ENCODE data around the gene CPNE6.

DNA sequence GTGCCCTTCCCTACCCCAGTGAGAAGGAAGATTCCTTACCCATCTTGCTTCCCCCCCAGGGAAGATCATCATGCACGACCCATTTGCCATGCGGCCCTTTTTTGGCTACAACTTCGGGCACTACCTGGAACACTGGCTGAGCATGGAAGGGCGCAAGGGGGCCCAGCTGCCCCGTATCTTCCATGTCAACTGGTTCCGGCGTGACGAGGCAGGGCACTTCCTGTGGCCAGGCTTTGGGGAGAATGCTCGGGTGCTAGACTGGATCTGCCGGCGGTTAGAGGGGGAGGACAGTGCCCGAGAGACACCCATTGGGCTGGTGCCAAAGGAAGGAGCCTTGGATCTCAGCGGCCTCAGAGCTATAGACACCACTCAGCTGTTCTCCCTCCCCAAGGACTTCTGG, 32.1 kb downstream of the CPNE6 start:
- TF ChIP-seq, protein P1, sequence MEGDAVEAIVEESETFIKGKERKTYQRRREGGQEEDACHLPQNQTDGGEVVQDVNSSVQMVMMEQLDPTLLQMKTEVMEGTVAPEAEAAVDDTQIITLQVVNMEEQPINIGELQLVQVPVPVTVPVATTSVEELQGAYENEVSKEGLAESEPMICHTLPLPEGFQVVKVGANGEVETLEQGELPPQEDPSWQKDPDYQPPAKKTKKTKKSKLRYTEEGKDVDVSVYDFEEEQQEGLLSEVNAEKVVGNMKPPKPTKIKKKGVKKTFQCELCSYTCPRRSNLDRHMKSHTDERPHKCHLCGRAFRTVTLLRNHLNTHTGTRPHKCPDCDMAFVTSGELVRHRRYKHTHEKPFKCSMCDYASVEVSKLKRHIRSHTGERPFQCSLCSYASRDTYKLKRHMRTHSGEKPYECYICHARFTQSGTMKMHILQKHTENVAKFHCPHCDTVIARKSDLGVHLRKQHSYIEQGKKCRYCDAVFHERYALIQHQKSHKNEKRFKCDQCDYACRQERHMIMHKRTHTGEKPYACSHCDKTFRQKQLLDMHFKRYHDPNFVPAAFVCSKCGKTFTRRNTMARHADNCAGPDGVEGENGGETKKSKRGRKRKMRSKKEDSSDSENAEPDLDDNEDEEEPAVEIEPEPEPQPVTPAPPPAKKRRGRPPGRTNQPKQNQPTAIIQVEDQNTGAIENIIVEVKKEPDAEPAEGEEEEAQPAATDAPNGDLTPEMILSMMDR (IDR thresholded peaks at IDR 0.05) = no peak
- no peak for TF ChIP-seq ZFX (IDR thresholded peaks at IDR 0.05; ENCODE audit: borderline replicate concordance)
